ENCODE data around the gene MOB3B.

The MOB3B gene

GRCh38 chr9:27540502-27540901 is 10.9 kb upstream of the MOB3B start:
- no peak for DNase-seq

DNA sequence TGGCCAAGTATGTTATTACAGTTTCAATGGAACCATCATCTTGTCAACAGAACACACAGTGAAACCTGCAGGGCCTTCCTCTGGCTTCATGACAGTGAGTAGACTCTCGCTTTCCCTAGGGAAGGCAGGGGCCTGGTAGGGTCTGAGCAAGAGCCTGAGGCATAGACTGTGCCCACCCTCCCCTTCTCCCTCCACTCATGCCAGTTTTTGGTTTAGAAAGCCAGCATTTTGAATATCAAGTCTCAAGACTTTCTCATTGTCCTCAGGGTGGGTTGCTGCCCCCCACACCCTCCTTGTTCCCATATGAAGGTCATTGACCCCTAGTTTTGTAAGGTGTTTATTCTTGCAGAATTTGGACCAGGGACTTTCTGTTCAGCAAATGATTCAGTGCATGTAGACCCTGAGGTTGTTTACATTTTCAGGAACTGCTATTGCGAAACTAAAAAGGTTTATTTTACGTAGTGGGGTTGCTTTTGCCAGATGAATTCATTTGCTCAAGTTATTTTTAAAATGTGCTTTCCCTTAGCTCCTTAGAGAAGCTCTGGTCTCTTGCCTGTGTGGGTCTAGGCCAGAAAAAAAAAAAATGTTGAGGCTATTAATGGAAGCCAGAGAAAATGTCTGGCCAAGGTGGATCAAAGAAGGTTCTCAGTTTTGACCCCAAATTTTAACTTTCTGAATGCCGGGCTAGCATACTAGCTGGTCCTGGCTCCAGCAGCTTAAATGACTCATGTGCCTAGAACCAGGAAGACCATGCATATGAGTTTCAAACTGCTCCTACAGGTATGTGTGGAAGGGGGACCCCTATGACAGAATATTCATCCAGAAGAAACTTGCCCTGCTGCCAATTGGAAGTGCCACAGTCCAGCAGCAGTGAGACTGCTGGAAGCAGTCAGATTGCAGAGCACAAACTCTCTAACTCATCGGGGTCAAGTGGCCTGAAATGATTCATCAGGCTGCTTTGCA is 10.1 kb upstream of the MOB3B start:
- no peak for DNase-seq

- no peak for DNase-seq
Measured at GRCh38 chr9:27538647-27539046, 9.0 kb upstream of the MOB3B start.

GRCh38 chr9:27537756-27538155 is 8.1 kb upstream of the MOB3B start:
- no peak for DNase-seq

- no peak for DNase-seq
Measured at GRCh38 chr9:27537027-27537435, 7.4 kb upstream of the MOB3B start.

- DNase-seq = no peak
Measured at GRCh38 chr9:27536168-27536567, 6.6 kb upstream of the MOB3B start.

DNA sequence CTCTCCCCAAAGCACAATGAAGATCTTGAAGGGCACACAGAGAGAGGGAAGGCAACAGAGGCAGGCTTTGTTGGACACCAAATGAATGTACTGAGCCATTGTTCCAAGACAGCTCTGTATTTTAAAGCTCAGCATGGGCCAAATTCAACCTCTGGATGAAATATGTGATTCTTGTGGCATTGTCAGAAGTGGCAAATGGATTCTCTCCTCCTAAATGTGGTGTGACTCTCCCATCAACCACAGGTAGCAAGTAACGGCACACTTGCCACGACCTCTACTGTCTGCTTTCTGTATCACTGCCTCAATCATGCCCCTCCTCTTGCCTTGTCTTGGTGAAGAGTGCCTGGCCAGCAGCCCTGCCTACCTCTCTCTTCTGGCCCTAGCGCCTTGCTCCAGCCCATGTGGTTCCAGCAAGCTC is 6.1 kb upstream of the MOB3B start:
- DNase-seq = no peak

DNA sequence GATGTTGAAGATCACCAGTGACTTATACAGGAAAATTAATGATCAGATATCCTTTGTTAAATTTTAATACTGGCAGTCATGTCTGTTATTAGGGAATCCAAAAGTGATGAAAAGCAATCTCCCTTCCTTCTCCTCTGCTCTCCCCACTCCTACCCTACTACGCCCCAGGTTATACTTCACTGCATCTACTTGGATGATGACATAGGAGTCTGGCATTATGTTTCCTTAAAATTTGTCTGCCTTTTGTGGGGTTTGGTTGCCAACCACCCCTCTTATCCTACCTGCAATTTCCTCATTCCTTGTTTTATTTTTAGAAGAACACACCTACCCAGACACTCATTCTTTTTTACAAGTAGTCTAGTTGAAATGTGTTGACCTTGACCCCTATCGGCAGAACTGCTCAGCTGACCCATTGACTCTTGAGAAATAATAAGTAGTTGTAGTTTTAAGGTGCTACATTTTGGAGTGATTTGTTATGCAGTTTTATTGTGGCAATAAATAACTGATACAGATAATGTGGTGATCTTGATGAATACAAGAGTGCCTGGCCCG is 5.1 kb upstream of the MOB3B start:
- no peak for DNase-seq

DNA sequence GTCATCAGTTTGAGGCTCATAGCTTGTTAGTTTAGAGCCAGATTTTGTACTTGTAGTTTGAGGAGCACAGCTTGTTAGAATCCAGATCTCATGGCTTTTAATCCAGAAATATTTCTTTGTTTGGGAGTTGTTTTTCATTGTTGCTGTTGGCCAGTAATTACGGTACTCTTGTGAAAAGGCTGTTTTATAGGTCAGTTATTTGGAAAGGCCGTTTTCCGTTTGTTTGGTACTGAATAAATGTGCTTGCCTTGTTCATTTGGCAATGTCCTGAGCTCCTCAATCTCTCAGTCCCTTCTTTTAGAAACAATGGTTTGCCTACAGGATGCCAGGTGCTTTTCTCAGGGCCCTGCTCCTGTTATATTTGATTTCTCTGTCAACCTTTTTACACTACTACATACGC is 4.5 kb upstream of the MOB3B start:
- DNase-seq = no peak

GRCh38 chr9:27533311-27533710 is 3.7 kb upstream of the MOB3B start:
- DNase-seq = no peak

GRCh38 chr9:27532046-27532445 is 2.4 kb upstream of the MOB3B start:
- DNase-seq = no peak

- no peak for DNase-seq
Measured at GRCh38 chr9:27530915-27531755, 1.5 kb upstream of the MOB3B start.

GRCh38 chr9:27528886-27529315 is 713 bp downstream of the MOB3B start:
- DNase-seq = peak; percentile 38

DNA sequence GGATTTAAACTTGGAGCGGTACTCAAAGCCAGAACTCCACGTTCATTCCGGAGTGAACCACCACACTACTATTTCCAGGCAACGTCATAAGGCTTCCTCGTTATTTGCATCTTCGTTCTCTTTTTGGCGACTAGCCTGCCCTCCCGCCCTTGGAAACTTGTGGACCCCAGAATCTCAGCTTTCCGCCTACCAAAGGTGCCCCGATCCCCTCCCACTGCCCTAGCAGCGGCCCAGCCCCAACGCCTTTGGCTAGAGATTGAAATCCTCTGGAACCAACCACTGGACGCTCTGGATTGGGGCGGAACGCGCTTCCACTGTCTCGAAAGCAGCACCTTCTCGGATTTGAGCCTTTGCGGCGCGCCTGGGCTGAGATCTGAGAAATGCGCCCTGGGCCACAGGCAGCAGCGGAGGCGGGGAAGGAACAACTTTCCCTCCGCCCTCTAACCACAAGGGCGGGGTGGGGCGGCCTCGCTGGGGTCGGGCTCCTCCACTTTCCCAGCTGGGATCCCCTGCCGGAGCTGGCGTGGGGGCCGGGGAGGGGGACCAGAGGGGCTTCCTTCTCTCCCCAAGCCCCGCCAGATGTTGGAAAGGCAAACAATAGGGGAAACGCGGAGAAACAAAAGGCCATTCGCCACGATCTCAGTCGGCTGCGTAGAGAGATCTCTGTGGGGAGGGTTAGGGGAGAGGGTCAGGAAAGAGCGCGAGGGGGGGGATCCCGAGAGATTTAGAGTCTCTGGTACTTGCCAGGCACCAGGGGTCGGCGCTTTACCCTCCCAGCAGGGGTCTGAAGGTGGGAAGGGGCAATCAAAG is 1.3 kb downstream of the MOB3B start:
- DNase-seq = peak; percentile 39

GRCh38 chr9:27527702-27528075 is 1.9 kb downstream of the MOB3B start:
- no peak for DNase-seq

DNA sequence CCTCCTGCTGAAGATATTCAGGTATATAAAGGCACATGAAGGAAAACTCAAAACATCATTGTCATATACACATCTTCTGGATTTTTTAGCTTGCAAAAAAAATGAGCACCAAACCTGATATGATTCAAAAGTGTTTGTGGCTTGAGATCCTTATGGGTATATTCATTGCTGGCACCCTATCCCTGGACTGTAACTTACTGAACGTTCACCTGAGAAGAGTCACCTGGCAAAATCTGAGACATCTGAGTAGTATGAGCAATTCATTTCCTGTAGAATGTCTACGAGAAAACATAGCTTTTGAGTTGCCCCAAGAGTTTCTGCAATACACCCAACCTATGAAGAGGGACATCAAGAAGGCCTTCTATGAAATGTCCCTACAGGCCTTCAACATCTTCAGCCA is 5.4 kb downstream of the MOB3B start, which contains the start of gene IFNK:
Gene IFNK (plus strand): TSS at position 55 of the 400 bp plus-strand sequence. CDS start 47 bp downstream, at position 102.
- no peak for DNase-seq

DNA sequence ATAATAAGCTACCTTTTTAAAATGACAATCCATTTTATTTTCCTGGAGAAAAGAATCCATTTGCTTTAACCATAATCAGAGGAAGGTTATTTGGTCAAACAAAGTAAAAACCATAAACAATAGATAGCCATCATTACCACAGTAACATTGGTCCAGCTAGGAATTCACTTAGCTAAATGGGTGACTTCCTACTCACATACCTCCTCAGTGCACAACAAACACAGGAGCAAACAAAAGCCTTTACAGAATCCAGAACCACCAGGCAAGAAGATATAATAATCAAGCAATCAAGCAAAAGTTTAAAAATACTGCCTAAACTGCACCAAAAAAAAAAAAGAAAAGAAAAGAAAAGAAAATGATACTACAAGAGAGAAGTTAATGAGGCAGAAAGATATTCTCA is 6.5 kb downstream of the MOB3B start:
- no peak for DNase-seq

GRCh38 chr9:27520986-27521385 is 8.6 kb downstream of the MOB3B start:
- DNase-seq = no peak

DNA sequence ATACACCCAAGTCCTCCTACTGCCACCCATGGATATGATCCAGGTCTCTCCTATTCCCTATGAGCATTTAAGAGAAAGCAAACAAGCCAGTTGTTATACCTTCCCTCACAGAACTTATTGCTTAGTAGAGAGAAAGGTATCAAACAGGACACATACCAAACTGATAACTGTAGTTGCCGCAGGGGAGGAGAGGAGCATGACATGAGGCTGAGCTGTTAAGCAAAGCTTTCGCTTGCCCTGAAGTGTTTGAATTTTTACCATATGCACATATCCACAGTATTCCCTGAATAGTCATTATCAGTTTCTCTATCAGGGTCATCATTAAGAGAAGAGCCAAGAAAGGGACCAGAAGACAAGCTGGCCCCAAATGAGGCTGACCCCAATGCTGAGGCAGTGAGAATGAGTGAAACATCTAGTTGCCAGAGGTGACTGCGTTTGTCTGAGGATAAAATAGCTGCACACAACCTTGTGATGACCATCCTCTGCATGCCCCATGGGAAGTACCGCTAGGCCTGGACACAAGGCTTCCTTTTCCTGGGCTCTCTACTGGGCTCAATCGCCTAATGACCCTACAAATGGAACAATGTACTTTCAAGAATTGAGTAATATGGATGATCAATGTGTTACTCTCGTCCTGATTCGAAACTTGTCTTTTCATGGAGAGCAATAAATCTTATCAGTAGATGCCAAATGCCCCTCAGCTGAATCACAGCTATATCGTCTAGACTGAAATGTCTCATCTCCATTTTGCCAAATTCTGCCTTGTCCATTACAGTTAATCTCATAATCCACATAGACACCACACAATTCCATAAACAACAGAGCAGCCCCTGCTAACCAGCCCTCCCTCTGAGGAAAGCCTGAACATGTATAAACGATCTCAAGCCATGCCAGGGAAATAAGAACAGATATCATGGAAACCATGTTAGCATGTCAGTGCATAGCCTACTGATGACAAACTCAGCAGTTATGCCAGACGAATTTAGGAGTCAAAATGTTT is 9.8 kb downstream of the MOB3B start:
- no peak for DNase-seq

GRCh38 chr9:27518809-27519208 is 10.8 kb downstream of the MOB3B start:
- DNase-seq = no peak

DNA sequence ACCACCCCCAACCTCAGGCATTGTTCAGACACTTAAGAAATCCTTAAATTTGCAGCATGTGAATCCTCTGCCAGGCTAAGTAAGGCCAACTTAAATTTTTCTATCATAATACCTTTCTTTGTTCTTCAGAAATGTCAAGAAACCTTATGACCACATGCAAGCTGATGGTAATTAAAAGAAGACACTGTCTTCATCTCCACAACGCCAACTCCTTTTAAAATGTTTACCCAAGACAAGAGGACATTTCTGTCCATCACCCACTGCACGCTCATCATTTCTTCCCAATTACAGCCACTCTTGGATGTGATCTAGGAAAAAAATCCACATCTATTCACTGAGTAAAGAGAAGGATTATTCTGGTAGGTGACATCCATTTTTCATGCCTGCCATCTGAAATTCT is 11.6 kb downstream of the MOB3B start:
- no peak for DNase-seq
